Measurements from ENCODE around the gene ADAMTSL1.

Gene ADAMTSL1

GRCh38 chr9:18604767-18605730 is 131.1 kb downstream of the ADAMTSL1 start:
- in situ Hi-C loops (cut with HindIII; ENCODE audit: low sequenced_read_pairs) = no loop called here

DNA sequence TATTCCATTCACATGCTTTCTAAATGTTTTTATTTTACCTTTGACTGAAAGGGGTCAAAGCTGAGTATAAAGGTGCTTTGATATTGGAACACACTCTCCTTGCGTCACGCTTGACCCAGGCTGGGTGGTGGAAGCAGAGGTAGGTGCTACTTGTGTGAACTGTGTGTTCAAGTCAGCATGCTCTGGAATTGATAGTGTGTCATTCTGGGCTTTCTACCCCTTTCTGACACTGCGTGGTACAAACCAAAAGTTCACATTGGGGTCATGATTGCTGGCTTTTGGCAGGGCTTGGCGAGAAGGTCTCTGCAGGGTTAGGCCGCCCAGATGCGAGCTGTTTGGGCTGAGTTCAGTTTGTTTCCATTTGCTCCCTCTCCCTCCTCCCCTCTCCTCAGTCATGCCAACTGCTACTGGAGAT is 131.8 kb downstream of the ADAMTSL1 start:
- in situ Hi-C loops (cut with HindIII; ENCODE audit: low sequenced_read_pairs) = no loop called here

DNA sequence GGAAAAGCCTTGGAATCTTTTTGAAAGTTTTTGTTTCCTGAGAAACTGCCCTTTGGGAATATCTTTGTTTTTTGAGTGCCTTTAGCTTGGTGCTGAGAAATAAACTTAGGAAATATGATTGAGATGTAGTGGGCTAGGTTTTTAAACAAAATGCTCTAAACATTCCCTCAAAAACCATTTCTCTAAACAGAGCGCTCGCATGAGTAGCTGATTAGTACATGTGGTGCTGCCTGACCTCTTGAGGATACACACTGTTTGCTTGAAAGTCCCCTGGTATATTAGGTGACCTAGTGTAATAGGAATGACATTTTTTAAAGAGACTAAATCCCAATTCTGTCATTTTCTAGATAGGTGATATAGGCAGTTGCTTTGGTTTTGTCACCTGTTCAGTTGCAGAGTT is 132.3 kb downstream of the ADAMTSL1 start:
- in situ Hi-C loops (cut with HindIII; ENCODE audit: low sequenced_read_pairs) = no loop called here

GRCh38 chr9:18606846-18607245 is 132.9 kb downstream of the ADAMTSL1 start:
- in situ Hi-C loops (cut with HindIII; ENCODE audit: low sequenced_read_pairs) = no loop called here

GRCh38 chr9:18608371-18608770 is 134.4 kb downstream of the ADAMTSL1 start:
- in situ Hi-C loops (cut with HindIII; ENCODE audit: low sequenced_read_pairs) = no loop called here

- in situ Hi-C loops (cut with HindIII; ENCODE audit: low sequenced_read_pairs) = no loop called here
These were observed 137.0 kb downstream of the ADAMTSL1 start for GRCh38 chr9:18610956-18611355.

DNA sequence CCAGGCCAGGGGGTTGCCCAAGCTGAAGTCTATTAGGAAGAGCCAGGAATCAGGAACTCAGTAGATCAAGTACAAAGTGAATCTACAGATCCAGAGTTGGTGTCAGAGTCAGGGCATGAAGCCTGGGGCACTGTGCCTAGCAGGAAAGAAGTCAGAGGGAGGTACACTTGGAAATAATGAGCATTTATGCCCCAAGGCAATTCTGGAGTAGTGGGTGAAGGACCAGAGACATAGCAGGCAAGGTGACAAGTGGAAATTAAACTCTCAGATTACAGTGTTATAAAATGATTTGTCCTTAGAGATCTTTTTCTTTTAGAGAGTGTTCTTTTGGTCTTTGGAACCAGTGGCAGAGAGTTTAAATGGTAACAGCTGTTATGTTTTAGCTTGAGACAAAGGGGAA is 138.0 kb downstream of the ADAMTSL1 start:
- in situ Hi-C loops (cut with HindIII; ENCODE audit: low sequenced_read_pairs) = no loop called here

DNA sequence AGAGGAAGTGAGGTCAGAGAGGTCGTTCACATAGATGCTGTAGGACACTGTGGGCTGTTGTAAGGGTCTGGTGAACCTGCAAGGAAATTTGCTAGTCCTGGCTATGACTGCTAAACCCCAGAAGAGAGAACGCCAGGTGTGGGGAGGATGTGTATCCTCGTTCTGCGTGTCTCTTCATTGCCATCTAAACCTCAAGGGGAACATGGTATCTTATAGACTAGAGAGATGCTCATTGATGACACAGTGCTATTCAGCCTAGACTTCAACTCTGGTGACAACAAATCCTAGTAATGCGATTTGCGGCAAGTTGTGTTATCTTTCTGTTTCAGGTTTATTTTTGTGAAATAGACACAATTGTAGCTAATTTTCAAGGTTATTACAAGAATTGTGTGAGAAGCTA is 140.2 kb downstream of the ADAMTSL1 start:
- in situ Hi-C loops (cut with HindIII; ENCODE audit: low sequenced_read_pairs) = no loop called here

GRCh38 chr9:18614651-18615050 is 140.7 kb downstream of the ADAMTSL1 start:
- in situ Hi-C loops (cut with HindIII; ENCODE audit: low sequenced_read_pairs) = no loop called here

GRCh38 chr9:18616976-18617375 is 143.0 kb downstream of the ADAMTSL1 start:
- in situ Hi-C loops (cut with HindIII; ENCODE audit: low sequenced_read_pairs) = no loop called here

- in situ Hi-C loops (cut with HindIII; ENCODE audit: low sequenced_read_pairs) = no loop called here
These were observed 143.8 kb downstream of the ADAMTSL1 start for GRCh38 chr9:18617759-18618158.

GRCh38 chr9:18618862-18619261 is 144.9 kb downstream of the ADAMTSL1 start:
- in situ Hi-C loops (cut with HindIII; ENCODE audit: low sequenced_read_pairs) = no loop called here

GRCh38 chr9:18622186-18622836 is 148.4 kb downstream of the ADAMTSL1 start:
- in situ Hi-C loops (cut with HindIII; ENCODE audit: low sequenced_read_pairs) = no loop called here

DNA sequence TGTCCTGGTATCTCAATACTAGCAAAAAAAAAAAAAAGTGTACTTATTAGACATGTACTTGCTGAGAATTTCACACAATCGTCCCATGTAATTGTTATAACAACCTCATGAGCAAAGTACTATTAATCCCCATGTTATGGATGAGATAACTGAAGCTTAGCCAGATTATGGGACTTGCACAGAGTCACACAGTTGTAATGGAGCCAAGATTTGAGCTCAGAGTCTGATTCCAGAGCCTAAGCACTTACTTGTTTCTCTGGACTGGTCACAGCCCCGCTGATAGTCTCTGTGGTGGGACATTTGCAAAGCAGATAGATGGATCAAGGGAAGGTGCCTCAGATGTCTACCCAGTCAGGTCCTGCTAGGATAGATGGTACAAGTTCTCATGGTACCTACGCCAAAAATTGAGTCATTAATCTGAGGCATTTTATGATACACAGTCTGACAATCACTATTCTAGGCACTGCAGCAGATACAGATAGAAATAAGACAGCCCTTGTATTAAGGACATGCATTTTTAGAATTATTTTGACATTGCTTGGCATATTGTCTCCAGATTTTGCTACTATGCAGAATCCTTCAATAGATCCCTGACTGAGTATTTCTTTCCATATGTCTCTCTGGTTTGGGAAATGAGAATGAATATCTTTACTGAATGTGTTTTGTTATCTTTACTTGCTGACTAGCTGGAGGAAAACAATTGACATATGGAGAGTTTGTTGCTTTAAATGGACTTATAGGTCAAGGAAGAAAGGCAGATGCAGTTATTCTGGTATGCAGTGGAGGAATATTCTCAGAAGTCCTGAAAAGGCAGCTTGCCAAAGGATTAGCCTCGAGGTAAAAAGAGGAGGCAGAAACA is 149.5 kb downstream of the ADAMTSL1 start:
- in situ Hi-C loops (cut with HindIII; ENCODE audit: low sequenced_read_pairs) = no loop called here

GRCh38 chr9:18626046-18626698 is 152.2 kb downstream of the ADAMTSL1 start:
- in situ Hi-C loops (cut with HindIII; ENCODE audit: low sequenced_read_pairs) = no loop called here

DNA sequence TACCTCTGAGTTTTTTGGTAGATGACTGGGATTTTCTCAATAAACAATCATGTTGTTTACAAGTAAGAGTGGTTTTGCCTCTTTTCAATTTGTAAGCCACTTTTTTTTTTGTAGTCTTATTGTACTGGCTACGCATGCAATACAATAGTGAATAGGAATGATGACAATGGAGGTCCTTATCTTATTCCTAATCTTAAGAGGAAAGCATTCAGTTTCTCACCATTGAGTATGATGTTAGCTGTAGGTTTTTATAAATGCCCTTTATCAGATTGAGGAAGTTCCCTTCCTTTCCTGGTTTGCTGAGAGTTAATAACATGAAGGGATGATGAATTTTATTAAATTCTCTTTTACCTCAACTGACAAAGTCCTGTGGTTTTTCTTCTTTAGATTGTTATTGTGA is 155.2 kb downstream of the ADAMTSL1 start:
- in situ Hi-C loops (cut with HindIII; ENCODE audit: low sequenced_read_pairs) = no loop called here

DNA sequence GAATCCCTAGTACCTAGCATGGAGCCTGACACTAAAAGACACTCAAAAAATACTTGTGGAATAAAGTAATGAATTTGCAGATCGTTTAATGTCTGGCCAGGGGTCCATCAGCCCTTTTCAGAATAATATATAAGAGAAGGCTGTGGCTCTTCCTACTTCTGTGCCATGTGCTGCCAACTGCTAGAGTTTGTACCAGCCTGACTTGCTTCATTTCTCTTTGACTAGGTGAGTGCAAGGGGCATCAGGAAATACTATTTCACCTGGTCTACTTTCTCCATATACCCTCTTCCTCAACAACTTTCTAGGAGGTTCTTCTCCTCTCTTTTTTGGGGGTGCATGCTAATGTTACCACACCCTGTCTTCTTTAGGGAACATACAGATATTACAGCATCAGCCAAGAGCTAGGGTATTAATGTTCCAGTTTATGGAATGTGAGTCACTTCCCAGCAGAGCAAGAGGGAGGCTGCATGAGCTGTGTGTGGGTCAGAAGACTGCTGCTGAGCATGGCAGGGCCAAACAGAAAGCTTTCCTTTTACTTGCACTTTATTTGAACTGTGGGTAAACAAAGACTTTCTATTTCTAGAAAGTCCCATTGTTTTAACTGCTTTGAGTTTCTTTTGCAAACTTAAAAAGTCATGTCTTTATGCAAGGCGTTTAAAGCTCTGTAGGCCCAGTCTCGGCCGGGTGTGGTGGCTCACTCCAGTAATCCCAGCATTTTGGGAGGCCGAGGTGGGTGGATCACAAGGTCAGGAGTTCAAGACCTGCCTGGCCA is 158.9 kb downstream of the ADAMTSL1 start:
- in situ Hi-C loops (cut with HindIII; ENCODE audit: low sequenced_read_pairs) = no loop called here

DNA sequence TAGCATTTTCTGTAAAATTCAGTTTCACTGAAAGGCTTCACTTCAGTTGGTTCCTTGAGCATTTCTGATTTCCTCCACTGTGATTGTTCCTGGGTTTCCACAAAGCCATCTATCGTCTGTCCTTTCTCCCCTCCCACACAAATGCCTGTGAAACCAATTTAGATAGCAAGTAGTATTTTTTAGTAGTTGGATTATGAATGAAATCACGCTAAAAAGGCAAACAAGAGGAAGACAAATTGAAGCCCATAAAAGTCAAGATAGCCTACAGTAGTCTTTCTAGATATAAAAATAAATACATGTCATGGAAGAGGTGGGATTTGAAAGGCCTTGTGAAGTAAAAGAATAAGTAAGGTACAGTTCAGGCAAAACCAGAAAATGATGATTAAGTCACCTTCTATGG is 162.8 kb downstream of the ADAMTSL1 start:
- in situ Hi-C loops (cut with HindIII; ENCODE audit: low sequenced_read_pairs) = no loop called here

DNA sequence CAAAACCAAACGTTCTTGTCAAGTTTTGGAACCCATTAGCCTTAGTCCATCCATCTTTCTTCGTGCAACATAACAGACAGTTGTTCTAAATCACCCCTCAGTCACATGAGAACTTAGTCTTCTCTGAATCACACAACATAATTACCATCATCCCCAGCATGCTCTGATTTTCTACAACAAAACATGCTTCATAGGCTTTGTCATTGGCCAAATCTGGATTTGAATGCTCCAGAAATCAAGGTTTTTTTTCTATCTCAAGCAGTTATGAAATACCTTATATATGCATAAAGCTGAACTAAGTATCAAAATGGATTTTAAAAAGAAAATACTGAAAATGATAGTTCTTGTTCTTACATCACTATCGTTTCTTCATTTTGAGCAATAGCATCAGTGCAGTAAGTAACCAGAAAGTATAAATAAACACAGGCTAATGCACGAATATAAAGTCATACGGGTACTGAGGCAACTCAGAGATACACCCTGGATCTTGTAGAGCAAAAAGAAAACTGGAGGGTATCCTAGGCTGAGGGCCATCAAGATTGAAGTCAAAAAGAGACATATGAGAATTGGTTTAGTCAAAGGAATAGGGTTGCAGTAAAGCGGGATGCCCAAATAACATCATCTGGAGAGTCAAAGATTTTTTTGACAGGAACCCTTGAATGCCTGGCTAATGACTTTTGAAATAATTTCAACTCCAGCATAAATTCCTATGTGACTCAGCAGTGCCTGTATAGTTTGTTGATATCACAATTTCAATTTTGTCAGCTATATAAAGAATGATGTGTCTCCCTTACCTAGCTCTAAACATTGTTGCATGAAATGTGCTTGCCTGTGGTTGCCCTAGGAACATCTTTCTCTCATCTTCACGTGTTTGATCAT is 164.7 kb downstream of the ADAMTSL1 start:
- in situ Hi-C loops (cut with HindIII; ENCODE audit: low sequenced_read_pairs) = no loop called here
